Fibroblast of pulmonary artery (primary cell): ENCODE data around the gene ABHD17A.

Experiments
- DNase-seq: peaks from one replicate; pipeline ENCODE4 v3.0.0-alpha.2; 2010; ENCODE audit warnings: low read depth
- H3K4me3 ChIP-seq: replicated peaks from 2 replicates; pipeline ENCODE4 v1.5.1; 2011; ENCODE audit warnings: low read depth, mild to moderate bottlenecking, control low read depth, low read length, moderate library complexity
- TF ChIP-seq, protein P1 (sequence below): IDR thresholded peaks from 2 replicates; pipeline ENCODE4 v1.5.1; 2011; ENCODE audit warnings: mild to moderate bottlenecking, control low read depth, low read length, inconsistent platforms; ENCODE audit errors: missing control alignments

ABHD17A gene

DNA sequence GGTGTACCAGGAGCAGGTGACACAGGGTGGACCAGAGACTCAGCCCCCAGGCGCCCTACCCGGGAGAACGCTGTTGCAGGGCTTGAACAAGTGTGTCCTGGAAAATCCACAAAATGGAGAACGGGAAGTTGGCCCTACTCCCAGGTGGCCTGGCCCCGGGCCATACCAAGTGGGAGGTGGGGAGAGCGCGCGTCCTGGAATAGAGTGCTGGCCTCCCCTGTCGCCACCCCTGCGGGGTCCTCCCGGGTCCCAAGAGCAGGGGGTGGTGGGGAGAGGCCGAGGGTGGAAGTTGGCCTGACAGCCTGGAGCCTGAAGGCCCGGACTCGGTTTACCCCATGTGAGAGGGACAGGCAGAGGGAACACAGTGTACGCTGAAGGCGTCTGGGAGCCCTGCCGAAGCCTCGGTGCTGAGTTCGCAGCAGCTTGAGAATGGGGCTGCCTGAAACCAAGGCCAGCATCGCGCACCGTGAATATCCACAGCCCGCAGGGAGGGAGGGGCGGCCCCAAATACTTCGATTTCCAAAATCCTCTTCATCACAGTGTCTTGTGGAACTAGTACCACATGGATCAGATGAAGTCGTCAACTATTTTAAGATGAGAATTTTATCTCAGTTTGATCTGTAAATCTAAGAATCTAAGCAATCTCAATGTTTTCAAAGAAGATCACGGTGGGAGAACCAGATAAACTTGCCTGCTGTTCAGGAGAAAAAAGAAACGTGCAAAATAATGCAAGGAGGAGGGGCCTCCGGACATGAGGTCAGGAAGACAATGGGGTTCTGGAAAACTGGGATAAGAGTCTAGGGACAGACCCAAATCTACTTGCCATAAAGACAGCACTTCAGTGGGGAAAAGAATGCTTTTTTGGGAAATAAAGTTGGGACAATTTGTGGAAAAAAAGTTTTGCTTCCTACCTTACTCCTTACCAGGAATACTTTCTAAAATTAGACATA lies 11.5 kb downstream of the ABHD17A start:
- peak overlapping the region; percentile 94 for H3K4me3 ChIP-seq
- DNase-seq: no peak
- TF ChIP-seq, protein P1, sequence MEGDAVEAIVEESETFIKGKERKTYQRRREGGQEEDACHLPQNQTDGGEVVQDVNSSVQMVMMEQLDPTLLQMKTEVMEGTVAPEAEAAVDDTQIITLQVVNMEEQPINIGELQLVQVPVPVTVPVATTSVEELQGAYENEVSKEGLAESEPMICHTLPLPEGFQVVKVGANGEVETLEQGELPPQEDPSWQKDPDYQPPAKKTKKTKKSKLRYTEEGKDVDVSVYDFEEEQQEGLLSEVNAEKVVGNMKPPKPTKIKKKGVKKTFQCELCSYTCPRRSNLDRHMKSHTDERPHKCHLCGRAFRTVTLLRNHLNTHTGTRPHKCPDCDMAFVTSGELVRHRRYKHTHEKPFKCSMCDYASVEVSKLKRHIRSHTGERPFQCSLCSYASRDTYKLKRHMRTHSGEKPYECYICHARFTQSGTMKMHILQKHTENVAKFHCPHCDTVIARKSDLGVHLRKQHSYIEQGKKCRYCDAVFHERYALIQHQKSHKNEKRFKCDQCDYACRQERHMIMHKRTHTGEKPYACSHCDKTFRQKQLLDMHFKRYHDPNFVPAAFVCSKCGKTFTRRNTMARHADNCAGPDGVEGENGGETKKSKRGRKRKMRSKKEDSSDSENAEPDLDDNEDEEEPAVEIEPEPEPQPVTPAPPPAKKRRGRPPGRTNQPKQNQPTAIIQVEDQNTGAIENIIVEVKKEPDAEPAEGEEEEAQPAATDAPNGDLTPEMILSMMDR: no peak

DNA sequence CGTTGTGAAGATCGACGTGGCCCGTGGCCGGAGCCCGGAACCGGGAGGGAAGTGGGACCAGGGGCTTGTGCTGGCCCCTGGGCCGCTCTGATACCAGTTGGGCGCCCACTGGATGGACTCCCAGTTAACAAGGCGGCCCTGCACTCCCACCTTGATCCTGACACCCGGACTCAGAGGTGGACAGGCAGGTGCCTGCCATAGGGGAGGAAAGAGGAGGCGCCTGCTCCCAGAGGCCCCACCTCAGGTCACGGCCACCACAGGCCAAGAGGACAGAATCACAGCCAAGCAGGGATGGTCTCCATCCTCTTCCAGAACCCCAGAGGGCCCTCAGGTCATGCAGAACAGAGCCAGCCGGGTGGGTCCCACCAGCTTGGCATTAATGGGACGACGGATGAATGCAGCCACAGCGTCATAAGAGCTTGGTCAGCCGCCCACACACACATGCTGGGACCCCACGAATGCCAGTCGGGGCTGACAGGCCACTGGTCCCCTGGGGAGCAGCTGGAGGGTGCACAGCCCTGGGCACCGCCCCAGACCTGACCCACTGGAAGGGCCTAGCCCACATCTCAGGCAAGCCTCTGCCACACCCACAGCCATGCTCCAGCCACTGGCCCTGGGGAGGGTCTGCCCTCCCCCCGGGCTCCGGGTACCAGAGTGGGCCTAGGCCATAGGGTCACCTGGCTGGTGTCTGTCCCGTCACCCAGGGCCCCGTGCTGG lies 12.3 kb downstream of the ABHD17A start:
- H3K4me3 ChIP-seq: no peak overlapping the region
- TF ChIP-seq, protein P1: no peak
- DNase-seq: no peak

DNA sequence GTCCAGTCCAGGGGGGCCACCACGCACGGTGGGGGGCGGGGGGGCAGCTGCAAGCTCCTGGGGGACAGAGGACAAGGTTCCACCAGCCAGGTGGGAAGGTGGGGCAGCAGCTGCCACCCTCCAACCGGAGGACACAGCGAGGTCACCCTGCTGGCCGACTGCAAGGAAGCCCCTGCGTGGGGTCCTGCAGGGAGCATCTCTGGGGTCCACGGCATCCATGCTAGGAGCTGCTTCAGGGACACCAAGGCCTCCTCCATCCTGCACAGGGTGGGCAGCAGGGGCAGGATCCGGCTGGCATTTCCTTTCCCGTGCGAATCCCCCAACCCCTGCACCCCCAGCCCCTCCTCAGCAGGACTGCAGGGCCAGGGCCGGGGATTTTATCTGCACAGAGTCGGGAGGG lies 13.7 kb downstream of the ABHD17A start:
- TF ChIP-seq, protein P1: no peak
- H3K4me3 ChIP-seq: no peak overlapping the region
- DNase-seq: no peak

GRCh38 chr19:1871140-1871597 lies 14.1 kb downstream of the ABHD17A start:
- no peak for DNase-seq
- H3K4me3 ChIP-seq: no peak overlapping the region
- TF ChIP-seq, protein P1: no peak

DNA sequence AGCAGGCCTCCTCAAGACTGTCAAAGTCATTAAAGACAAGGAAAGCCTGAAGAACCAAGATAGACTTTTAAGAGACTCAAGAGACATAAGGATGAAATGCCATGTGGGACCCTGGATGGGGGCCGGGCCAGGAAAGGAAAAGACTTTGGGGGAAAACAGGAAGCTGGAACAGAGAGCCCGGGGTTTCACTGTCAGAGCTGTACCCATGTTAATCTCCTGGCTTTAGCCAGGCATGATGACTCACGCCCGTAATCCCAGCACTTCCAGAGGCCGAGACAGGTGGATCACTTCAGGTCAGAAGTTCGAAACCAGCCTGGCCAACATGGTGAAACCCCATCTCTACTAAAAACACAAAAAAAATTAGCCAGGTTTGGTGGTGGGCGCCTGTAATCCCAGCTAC lies 16.3 kb downstream of the ABHD17A start:
- TF ChIP-seq, protein P1: no peak
- DNase-seq: no peak
- no peak overlapping the region for H3K4me3 ChIP-seq

GRCh38 chr19:1867349-1867724 lies 18.0 kb downstream of the ABHD17A start:
- no peak for DNase-seq
- TF ChIP-seq, protein P1: no peak
- H3K4me3 ChIP-seq: no peak overlapping the region
